ENCODE results near the gene TXNDC2.
"Not testable (repeated sequence)": the region's sequence is repeated elsewhere in the genome, so short reads cannot be mapped to it uniquely, and the experiment has no call there.

The TXNDC2 gene

DNA sequence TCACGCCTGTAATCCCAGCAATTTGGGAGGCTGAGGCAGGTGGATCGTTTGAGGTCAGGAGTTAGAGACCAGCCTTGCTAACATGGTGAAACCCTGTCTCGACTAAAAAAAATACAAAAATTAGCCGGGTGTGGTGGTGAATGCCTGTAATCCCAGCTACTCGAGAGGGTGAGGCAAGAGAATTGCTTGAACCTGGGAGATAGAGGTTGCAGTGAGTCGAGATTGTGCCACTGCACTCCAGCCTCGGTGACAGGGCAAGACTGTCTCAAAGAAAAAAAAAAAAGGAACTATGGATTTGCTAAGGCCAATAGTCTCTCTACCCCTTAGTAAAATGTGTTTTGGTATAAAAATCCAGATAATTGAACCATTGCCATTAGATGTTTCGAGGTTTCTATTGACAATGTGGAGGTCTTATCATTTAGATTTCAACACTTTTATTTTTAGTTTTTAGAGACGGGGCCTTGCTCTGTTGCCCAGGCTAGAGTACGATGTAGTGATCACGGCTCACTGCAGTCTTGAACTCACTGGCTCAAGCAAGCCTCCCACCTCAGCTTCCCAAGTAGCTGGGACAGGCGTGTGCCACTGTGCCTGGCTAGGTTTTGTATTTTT, 1.1 kb upstream of the TXNDC2 start:
- no peak for DNase-seq (ENCODE audit: low read depth)

DNA sequence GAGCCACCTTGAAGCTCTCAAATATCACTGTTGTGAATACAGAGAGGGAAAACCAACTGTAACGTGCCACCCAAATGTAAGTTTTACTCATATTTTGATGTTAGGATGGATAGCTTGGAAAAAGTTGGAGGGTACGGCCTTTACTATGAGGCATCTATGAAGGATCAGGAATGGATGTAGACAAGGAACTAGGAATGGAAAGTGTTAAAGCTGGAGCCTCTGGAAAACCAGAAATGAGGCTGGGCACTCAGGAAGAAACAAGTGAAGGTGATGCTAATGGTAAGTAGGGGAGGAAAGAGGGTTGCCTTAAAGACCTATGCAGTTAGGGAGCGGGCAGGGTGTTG, 204 bp downstream of the TXNDC2 start:
- DNase-seq (ENCODE audit: low read depth) = no peak

DNA sequence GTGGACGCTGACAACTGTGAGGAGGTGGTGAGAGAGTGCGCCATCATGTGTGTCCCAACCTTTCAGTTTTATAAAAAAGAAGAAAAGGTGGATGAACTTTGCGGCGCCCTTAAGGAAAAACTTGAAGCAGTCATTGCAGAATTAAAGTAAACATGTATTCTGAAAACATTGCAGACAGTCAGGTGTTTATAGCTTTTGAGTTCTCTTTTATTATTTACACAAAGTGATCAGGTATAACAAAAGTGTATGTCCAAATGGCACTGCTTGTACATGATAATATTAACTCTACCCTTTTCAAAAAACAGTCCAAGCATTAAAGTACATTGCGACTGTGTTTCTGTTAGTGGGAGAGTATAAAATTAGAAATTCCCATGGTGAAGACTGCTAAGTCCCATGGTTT, 2.2 kb downstream of the TXNDC2 start:
- no peak for DNase-seq (ENCODE audit: low read depth)

DNA sequence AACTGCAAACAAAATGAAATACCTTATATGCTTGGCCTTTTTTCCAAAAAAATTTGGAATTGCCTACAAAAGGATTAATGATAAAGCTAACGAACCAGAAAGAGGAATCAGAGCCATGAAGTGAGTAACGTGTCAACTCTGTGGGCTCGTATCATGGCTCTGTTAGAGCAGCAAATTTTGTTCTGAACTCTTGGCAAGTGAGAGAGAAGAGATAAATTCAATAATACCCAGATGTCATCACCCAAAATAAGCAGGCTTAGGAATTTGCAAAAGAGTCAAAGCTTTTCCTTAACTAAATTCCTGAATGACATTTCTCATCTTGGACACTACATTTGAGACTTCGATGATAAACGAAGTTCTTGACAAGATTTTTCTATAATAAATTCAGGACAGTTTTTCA, 4.4 kb downstream of the TXNDC2 start:
- no peak for DNase-seq (ENCODE audit: low read depth)

DNA sequence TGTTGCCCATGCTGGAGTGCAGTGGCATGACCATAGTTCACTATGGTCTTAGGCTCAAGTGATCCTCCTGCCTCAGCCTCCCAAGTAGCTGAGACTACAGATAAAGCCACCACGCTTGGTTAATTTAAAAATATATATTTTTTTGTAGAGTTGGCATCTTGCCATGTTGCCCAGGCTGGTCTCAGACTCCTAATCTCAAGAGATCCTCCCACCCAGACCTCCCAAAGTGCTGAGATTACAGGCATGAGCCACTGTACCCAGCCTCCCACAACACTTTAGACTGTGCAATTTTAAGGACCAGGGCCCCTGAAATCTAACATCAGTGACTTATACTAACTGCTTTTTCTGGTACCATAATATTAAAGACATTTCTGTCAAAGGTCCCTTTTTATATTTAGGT, 5.2 kb downstream of the TXNDC2 start:
- no peak for DNase-seq (ENCODE audit: low read depth)

DNA sequence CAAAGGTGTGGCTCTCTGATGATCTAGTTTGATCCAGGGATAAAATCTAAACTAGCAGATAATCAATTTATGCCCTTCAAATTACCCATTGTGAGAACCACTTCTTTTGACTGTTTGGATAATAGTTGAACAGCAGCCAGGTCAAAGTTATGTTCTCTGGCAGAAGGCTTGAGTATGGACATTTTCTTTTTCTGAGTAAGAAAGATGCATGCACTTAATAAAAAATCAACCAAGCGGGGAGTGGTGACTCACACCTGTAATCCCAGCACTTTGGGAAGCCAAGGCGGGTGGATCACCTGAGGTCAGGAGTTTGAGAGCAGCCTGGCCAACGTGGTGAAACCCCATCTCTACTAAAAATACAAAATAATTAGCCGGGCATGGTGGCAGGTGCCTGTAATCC, 5.7 kb downstream of the TXNDC2 start:
- DNase-seq (ENCODE audit: low read depth) = not testable (repeated sequence)

DNA sequence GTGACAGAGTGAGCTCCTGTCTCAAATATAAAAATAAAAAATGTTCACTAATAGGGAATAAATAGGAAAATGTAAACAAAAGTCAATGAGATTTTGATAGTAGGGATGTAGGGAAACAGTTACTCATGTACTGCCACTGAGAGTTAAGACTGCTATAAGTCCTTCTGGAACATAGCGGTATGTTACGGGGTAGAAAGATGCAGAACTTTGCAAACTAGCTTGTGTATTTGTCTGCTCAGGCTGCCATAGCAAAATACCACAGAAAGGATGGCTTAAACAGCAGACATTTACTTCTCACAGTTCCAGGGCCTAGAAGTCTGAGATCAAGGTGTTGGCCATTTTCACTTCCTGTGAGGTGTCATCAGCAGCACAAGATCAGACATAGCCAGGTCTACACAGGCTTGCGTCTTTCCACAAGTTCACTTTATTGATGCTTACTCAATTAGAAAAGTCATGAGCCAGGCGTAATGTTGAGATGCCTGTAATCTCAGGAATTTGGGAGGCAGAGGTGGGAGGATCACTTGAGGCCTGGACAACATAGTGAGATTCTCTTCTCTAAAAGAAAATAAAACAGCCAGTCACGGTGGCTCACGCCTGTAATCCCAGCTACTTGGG, 8.8 kb downstream of the TXNDC2 start:
- no peak for DNase-seq (ENCODE audit: low read depth)

DNA sequence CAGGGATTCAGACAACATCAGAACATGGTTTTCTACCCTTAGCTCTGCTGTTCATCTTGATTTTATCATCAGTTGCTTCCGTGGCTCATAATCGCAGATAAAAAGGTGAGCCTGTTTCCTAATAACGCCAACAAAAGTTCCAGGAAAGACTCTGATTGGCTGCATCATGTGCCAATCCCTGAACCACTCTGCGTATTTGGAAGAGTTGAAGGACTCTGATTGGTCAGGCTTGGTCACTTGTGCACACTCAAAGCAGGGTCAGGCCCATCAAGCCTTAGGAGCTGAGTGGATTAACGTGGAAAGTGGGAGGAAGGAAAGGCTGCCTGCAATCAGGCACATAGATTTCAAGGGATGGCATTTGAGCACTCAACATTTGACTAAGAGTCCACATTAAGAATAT, 11.4 kb downstream of the TXNDC2 start:
- DNase-seq (ENCODE audit: low read depth) = no peak

DNA sequence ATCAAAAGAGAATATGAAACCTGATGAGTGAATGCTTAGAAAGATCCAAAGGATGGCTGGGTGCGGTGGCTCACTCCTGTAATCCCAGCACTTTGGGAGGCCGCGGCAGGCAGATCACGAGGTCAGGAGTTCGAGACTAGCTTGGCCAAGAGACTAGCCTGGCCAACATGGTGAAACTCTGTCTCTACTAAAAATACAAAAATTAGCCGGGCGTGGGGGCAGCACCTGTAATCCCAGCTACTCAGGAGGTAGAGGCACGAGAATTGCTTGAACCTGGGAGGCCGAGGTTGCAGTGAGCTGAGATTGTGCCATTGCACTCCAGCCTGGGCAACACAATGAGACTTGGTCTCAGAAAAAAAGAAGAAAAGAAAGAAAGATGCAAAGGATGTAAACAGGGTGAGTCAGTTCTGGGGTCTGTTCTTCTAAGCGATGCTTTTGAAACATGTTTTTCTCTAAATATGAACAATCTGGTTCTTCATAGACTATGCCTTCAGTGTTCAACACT, 12.1 kb downstream of the TXNDC2 start:
- DNase-seq (ENCODE audit: low read depth) = not testable (repeated sequence)

DNA sequence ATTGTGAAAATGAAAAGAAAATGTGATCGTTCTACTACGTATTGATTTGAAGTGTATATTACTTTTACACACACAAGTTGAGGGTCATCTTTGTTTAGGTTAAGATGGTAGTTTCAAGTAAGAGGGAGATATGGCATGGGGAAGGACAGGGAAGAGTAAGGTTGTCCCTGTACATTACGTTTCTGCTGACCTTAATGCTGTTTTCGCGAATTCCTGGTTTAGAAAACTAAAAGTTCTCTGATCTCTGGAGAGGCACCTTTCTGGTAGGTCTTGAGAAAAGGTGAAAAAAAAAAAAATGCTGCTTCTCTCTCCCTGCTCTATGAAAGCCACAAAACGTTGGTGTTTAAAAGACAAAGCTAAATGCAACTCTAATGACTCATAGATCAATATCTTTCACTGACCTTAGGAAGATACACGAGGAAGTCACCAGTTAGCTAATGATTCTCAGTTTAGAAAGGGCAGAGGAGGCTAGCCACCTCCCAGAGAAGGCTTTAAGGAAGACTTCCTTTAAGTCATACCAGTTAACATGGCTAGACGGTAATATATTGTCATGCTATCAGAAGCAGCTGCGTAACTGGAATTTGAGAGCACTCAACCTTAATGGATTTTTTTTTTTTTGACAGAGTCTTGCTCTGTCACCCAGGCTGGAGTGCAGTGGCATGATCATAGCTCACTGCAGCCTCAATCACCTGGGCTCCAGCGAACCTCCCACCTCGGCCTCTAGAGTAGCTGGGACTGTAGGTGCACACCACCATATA, 13.2 kb downstream of the TXNDC2 start:
- DNase-seq (ENCODE audit: low read depth) = no peak

DNA sequence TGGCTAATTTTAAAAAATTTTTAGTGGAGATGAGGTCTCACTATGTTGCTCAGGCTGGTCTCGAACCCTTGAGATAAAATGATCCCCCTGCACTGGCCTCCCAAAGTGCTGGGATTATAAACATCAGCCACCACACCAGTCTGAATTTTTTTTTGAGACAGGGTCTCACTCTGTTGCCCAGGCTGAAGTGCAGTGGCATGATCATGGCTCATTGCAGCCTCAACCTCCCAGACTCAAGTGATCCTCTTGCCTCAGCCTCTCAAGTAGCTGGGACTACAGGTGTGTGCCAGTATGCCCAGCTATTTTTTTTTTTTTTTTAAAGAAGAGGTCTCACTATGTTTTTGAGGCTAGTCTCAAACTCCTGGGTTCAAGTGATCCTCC, 13.8 kb downstream of the TXNDC2 start:
- not testable (repeated sequence) for DNase-seq (ENCODE audit: low read depth)

DNA sequence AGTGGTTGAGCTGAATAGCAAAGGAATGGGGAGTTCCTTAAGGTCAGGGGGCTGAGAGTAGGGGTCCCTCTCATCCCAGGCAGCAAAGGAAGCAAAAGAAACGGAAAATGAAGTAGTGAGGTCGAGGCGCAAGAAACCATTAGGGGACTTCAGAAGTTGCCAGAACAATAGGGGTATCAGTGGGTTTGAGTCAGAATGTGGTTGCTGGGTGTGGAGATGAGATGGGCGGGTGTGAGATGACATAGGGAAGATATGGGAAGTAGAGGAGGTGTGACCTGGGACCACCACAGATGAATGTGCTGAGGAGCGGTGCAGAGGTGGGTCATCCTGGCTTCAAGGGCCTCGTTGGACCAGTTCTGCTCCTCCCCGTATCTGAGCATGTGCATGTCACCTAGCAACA, 14.9 kb downstream of the TXNDC2 start:
- no peak for DNase-seq (ENCODE audit: low read depth)

DNA sequence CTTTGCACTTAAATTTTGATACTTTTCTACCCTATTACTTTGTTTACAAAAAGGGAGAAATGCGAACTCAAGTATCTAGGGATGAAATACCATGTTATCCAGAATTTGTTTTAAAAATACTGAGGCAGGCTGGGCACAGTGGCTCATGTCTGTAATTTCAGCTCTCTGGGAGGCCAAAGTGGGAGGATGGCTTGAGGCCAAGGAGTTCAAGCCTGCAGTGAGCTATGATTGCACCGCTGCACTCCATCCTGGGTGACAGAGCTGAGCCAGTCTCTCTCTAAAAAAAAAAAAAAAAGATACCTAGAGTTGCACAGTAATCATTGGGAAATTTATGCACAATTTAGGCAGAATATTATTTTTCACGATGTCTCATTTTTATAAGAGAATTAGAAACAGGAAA, 15.6 kb downstream of the TXNDC2 start:
- DNase-seq (ENCODE audit: low read depth) = no peak

DNA sequence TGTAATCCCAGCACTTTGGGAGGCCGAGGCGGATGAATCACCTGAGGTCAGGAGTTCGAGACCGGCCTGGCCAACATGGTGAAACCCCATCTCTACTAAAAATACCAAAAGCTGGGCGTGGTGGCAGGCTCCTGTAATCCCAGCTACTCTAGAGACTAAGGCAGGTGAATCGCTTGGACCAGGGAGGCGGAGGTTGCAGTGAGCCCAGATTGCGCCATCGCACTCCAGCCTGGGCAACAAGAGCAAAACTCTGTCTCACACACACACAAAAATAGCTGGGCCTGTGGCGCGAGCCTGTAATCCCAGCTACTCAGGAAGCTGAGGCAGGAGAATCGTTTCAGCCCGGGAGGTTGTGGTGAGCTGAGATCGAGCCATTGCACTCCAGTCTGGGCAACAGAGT, 16.5 kb downstream of the TXNDC2 start:
- not testable (repeated sequence) for DNase-seq (ENCODE audit: low read depth)

DNA sequence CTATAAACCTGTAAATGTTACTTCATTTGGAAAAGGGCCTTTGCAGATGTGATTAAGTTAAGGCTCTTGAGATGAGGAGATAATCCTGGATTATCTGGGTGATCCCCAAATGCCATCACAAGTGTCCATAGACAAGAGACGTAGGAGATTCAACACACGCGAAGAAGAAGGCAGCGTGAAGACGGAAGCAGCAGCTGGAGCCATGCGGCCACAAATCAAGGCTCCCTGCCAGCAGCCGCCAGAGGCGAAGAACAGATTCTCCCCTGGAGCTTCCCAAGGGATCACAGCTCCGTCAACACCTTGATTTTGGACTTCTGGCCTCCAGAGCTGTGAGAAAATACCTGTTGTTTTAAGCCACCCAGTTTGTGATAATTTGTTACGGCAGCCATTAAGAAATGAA, 17.1 kb downstream of the TXNDC2 start:
- DNase-seq (ENCODE audit: low read depth) = no peak

DNA sequence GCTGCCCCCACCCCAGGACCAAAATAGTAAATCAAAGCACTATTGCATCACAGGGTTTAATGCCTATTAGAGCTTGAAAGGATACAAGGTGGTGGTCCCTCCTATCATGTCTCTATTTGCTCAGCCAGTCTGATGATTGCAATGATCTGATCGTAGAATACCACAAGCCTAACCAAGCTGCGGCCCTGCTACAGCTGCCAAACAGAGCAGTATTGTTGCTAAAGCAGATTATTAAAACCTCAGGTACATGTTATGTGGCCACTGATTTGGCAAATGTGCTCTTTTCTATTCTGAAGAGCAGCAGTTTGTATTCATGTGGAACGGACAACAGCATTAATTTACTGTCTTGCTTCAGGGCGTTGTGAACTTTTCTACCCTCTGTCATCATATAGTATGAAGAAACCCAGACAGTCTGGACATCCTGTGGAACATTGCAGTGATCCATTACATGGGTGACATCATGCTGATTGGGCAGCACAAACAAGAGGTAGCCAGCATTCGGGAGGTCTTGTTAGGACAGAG, 19.7 kb downstream of the TXNDC2 start:
- DNase-seq (ENCODE audit: low read depth) = no peak

DNA sequence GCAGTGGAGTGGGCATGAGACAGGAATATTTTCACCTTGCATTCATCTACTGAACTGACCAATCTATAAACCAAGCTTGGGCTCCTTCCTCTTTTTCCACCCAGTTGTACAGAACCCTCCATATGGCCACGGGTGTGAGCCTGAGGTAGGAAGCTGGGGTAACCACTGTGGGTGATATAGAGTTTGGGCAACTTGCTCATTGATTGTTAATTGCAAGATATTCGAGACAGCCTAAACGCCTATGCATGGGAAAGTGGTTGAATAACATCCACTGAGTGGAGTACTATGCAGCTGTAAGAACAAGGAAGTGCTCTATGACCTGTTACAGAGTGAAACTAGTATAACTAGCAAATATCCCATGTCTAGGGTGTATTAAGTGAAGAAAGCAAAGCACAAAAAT, 20.7 kb downstream of the TXNDC2 start:
- DNase-seq (ENCODE audit: low read depth) = no peak

DNA sequence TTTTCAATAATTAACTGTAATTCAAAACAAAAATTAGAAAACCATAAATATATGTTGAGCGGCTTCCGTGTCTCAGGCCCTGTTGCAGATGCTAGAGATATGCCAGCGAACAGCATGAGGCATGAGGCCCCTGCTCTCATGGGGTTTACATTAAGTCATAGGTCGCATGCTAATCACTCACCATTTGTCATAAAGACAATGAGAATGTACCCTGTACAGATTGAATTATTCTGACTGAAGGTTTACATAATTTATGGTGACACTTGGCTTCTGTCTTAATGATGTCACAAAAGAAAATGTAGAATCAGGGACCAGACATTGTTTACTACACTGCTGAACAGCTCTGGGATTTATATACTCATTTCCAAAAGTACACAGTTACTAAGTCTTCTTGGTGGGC, 22.1 kb downstream of the TXNDC2 start:
- no peak for DNase-seq (ENCODE audit: low read depth)

DNA sequence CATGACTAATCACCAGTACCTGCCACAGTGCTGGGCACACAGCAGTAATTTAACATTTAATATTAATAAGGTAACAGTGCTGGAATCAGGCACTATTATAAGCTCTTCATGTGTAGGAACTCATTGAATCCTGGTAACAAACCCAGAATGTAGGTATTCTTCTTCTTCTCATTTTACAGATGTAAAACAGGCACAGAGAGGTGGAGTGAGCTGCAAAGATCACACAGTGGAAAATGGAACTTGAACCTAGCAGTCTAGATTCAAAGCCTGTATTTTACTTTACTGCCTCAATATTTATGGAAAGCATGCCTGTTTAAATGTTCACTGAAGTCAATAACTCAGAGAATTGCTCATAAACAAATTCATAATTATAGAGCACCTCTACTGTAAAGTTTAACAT, 24.3 kb downstream of the TXNDC2 start:
- DNase-seq (ENCODE audit: low read depth) = no peak

DNA sequence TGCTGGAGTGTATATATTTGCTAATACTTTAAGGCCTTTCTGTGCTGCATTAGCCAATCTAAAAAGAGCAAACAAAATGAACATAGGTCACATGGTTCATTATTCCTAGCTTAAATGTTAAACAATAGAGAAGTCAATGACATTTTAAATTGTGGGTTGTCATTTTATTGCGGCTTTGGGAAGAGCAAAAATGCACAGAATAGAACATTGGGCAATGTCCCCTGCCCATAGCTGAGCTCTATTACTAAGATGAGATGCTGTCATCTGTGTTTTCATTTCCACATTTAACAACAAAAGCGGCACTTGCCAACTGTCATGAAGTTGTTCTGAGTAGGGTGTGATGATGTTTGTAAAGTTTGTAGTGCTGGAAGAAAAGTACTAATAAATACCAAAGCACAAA, 24.9 kb downstream of the TXNDC2 start:
- no peak for DNase-seq (ENCODE audit: low read depth)

DNA sequence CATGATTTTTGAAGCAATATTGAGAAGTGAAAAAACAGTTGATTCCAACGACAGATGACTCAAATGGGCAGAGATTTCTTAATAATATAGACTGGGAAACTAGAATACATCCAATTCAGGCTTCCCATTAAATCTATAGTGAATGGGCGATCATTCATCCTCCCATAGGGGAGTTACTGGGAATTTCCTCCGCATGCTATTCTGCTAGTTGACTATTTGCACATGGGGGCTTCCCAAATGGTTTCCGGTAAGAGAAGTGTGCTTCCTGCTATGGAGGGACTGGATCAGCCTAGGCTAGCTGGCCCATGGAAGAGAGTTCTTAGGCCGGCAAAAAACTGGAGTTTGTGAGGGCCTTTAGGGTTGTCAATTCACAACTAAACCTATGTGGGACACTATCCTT, 25.5 kb downstream of the TXNDC2 start:
- DNase-seq (ENCODE audit: low read depth) = no peak

DNA sequence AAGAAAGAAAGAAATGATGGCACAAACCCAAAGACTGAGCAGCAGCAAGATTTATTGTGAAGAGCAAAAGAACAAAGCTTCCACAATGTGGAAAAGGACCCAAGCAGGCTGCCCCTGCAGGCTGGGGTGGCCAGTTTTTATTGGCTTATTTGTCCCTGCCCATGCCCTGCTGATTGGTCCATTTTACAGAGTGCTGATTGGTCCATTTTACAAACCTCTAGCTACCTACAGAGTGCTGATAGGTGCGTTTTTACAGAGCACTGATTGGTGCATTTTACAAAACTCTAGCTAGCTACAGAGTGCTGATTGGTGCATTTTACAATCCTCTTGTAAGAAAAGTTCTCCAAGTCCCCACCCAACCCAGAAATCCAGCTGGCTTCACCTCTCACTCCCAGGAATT, 26.5 kb downstream of the TXNDC2 start:
- DNase-seq (ENCODE audit: low read depth) = not testable (repeated sequence)

DNA sequence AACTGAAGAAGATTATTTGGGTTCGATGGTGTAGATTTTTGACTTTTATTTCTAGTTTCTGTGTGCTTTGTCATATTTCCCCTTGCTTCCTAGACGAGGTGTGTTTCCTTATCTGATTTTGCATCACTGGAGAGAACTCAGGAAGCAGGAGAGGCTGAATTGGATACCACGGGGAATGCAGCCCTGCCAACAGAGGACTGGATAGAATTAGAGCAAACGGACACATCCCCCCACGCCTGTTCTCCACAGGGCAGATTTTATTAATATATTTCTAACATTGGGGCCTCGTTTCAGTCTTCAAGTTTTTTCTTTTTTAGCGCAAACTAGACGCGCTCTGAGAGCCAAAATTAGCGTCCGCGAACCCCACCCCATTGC, 27.4 kb downstream of the TXNDC2 start:
- DNase-seq (ENCODE audit: low read depth) = no peak

Data from stimulated activated CD8-positive, alpha-beta memory T cell treated with anti-CD3 and anti-CD28 coated beads, Interleukin-12 subunit alpha, Interleukin-12 subunit beta, amount 100 ng/mL, for 4 hours (primary cell).